ENCODE results near the gene FOXJ1. TPM values are rescaled to one million over a fixed set of nuclear protein-coding genes. Genes with fewer than 3 reads are reported as not detected.

The FOXJ1 gene
- total and polyA plus RNA-seq, 2 of the 13 experiments (the other 11 are each of a cell fraction or from before 2014, with no cell fraction given): 0.98 to 1.6 TPM

DNA sequence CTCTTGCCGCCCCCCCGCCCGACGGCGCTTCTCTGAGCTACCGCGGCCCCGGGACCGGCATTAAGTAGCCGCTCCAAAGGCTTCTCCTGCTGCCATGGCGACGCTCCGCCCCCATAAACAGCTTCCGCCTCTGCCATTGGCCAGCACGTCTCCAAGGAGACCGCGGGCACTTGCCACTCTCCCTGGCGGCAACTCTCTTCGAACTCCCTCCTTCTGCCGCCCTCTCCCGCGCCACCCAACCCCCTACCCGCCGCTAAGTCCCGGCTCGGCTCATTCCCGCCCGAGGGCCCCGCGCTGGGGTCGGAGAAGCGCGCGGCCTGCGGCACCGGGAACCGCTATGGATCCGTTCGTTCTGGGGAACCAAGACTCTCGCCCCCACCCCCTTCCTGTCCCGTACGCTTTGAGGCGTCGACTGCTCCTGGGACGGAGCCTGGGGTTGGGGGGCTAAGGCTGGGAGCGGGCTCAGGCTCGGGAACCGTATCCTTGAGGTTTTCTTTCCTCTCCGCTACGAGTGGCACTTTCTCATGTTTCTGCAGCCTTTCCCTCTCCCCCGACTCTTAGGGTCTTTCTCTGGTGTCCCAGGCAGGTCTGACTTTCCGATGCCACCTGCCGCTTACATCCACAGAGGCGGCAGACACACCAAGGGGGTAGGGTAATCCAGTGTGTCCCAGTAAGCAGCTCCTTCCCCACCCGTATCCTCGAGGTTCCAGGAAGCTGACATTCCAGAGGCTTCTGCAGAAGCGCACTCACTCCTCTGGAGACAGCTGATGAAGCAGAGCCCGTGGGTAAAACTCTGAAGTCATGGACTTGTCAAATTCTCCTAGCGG is at the start of gene FOXJ1 (continued):
- TF ChIP-seq CBX2 (IDR thresholded peaks at IDR 0.05; ENCODE audit: low read depth, low read length): no peak
- 0 out of 2 replicates have a peak, but pooled peaks have one; percentile 37 for TF ChIP-seq CBX2 (CRISPR knock-in tag; IDR thresholded peaks at IDR 0.05; ENCODE audit: low read depth)
- TF ChIP-seq, protein P1, sequence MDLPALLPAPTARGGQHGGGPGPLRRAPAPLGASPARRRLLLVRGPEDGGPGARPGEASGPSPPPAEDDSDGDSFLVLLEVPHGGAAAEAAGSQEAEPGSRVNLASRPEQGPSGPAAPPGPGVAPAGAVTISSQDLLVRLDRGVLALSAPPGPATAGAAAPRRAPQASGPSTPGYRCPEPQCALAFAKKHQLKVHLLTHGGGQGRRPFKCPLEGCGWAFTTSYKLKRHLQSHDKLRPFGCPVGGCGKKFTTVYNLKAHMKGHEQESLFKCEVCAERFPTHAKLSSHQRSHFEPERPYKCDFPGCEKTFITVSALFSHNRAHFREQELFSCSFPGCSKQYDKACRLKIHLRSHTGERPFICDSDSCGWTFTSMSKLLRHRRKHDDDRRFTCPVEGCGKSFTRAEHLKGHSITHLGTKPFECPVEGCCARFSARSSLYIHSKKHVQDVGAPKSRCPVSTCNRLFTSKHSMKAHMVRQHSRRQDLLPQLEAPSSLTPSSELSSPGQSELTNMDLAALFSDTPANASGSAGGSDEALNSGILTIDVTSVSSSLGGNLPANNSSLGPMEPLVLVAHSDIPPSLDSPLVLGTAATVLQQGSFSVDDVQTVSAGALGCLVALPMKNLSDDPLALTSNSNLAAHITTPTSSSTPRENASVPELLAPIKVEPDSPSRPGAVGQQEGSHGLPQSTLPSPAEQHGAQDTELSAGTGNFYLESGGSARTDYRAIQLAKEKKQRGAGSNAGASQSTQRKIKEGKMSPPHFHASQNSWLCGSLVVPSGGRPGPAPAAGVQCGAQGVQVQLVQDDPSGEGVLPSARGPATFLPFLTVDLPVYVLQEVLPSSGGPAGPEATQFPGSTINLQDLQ (CRISPR knock-in tag; IDR thresholded peaks at IDR 0.05): no peak
- no peak for TF ChIP-seq SOX13 (IDR thresholded peaks at IDR 0.05)
- TF ChIP-seq SOX13 (CRISPR knock-in tag; conservative IDR thresholded peaks at IDR 0.05 in 1 of 2, IDR thresholded peaks at IDR 0.05 in 1 of 2): peak in 1 of 2 experiments; percentile 22; a peak in 1 of 4 replicates
- TF ChIP-seq IRF2 (CRISPR knock-in tag; IDR thresholded peaks at IDR 0.05): no peak
- TF ChIP-seq GFI1 (CRISPR knock-in tag; IDR thresholded peaks at IDR 0.05; ENCODE audit: borderline replicate concordance): peak; percentile 53; the same call in 1 of the 2 replicates
- no peak for TF ChIP-seq WIZ (CRISPR knock-in tag; IDR thresholded peaks at IDR 0.05)
- peak; percentile 90 for TF ChIP-seq ZNF567 (CRISPR knock-in tag; IDR thresholded peaks at IDR 0.05; ENCODE audit: borderline replicate concordance)
- TF ChIP-seq, protein P2, sequence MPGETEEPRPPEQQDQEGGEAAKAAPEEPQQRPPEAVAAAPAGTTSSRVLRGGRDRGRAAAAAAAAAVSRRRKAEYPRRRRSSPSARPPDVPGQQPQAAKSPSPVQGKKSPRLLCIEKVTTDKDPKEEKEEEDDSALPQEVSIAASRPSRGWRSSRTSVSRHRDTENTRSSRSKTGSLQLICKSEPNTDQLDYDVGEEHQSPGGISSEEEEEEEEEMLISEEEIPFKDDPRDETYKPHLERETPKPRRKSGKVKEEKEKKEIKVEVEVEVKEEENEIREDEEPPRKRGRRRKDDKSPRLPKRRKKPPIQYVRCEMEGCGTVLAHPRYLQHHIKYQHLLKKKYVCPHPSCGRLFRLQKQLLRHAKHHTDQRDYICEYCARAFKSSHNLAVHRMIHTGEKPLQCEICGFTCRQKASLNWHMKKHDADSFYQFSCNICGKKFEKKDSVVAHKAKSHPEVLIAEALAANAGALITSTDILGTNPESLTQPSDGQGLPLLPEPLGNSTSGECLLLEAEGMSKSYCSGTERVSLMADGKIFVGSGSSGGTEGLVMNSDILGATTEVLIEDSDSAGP (CRISPR knock-in tag; IDR thresholded peaks at IDR 0.05; ENCODE audit: borderline replicate concordance): peak; percentile 78
- TF ChIP-seq ZNF234 (CRISPR knock-in tag; conservative IDR thresholded peaks at IDR 0.05): no peak
- no peak for TF ChIP-seq AGO1 (IDR thresholded peaks at IDR 0.05; ENCODE audit: low read depth, low read length, poor library complexity, severe bottlenecking)
- no peak for TF ChIP-seq SP140L (CRISPR knock-in tag; IDR thresholded peaks at IDR 0.05; ENCODE audit: borderline replicate concordance)
- no peak for TF ChIP-seq ZNF543 (CRISPR knock-in tag; IDR thresholded peaks at IDR 0.05)
- TF ChIP-seq MIER3 (CRISPR knock-in tag; IDR thresholded peaks at IDR 0.05; ENCODE audit: borderline replicate concordance): peak; percentile 60; the same call in 1 of the 2 replicates
- TF ChIP-seq PHB2 (IDR thresholded peaks at IDR 0.05; ENCODE audit: partially characterized antibody): no peak
- no peak for TF ChIP-seq GPN1 (CRISPR knock-in tag; IDR thresholded peaks at IDR 0.05; ENCODE audit: borderline replicate concordance)
- TF ChIP-seq ZMAT3 (CRISPR knock-in tag; conservative IDR thresholded peaks at IDR 0.05): peak; percentile 57; the same call in 1 of the 2 replicates
- peak; percentile 80; the same call in 1 of the 2 replicates for TF ChIP-seq ZNF615 (CRISPR knock-in tag; IDR thresholded peaks at IDR 0.05; ENCODE audit: borderline replicate concordance)
- TF ChIP-seq MBD4 (IDR thresholded peaks at IDR 0.05; ENCODE audit: borderline replicate concordance, low read length): no peak
- no peak for TF ChIP-seq ZNF33A (CRISPR knock-in tag; IDR thresholded peaks at IDR 0.05; ENCODE audit: borderline replicate concordance)
- no peak for TF ChIP-seq CBFB (CRISPR knock-in tag; IDR thresholded peaks at IDR 0.05)
- TF ChIP-seq BORCS8-MEF2B (CRISPR knock-in tag; IDR thresholded peaks at IDR 0.05): 0 out of 2 replicates have a peak, but pooled peaks have one; percentile 33
- 0 out of 2 replicates have a peak, but pooled peaks have one; percentile 31 for TF ChIP-seq RAD21 (CRISPR knock-in tag; IDR thresholded peaks at IDR 0.05)
